Nephron progenitor cell (in vitro differentiated cells): ENCODE results near the gene B3GALT6.
A peak's percentile ranks its signal among the peaks of the same experiment; 100 is the strongest.

Source experiments
- DNase-seq: peaks from one replicate; pipeline ENCODE4 v3.0.0; 2021
- H3K27ac Mint-ChIP-seq: 2 replicates; pipeline ENCODE4 v1.8.0; 2021; ENCODE audit warnings: mild to moderate bottlenecking, moderate library complexity, mixed read lengths
- H3K27me3 Mint-ChIP-seq: 2 replicates; pipeline ENCODE4 v1.8.0; 2021; ENCODE audit warnings: mild to moderate bottlenecking, low read depth, mixed read lengths; ENCODE audit not compliant: poor library complexity
- H3K36me3 Mint-ChIP-seq: 2 replicates; pipeline ENCODE4 v1.8.0; 2021; ENCODE audit warnings: low read depth, mixed read lengths
- H3K4me1 Mint-ChIP-seq: 2 replicates; pipeline ENCODE4 v1.8.0; 2021; ENCODE audit warnings: mixed read lengths
- H3K4me3 Mint-ChIP-seq: 2 replicates; pipeline ENCODE4 v1.8.0; 2021; ENCODE audit warnings: mild to moderate bottlenecking, moderate library complexity, mixed read lengths
- H3K9me3 Mint-ChIP-seq: 2 replicates; pipeline ENCODE4 v1.8.0; 2021; ENCODE audit warnings: mild to moderate bottlenecking, moderate library complexity, mixed read lengths
- CTCF ChIP-seq: fragments of 200-600 bp; sonication (generic); IDR thresholded peaks from 2 replicates; pipeline ENCODE4 v1.5.0; 2021; ENCODE audit warnings: antibody characterized with exemption

B3GALT6 gene

GRCh38 chr1:1228596-1229321, 3.3 kb upstream of the B3GALT6 start:
- TF ChIP-seq CTCF, result no peak

GRCh38 chr1:1229770-1230169, 2.3 kb upstream of the B3GALT6 start:
- H3K36me3 Mint-ChIP-seq, result peaks cover 35% of the 10 kb centered on the region
- no peak for TF ChIP-seq CTCF
- no peak overlapping the region for H3K27ac Mint-ChIP-seq
- no peak for DNase-seq
- peaks cover 4% of the 10 kb centered on the region for H3K9me3 Mint-ChIP-seq
- peak overlapping the region; percentile 60 for H3K4me3 Mint-ChIP-seq
- H3K27me3 Mint-ChIP-seq, result peaks cover 5% of the 10 kb centered on the region
- H3K4me1 Mint-ChIP-seq, result peaks cover 34% of the 10 kb centered on the region

More at GRCh38 chr1:1228596-1229321, 3.3 kb upstream of the B3GALT6 start:
- Mint-ChIP-seq H3K27me3 (peaks cover 5% of the 10 kb centered on the region), H3K36me3 (peaks cover 28% of the 10 kb centered on the region), H3K4me3 (no peak overlapping the region), H3K27ac (no peak overlapping the region), H3K4me1 (peaks cover 24% of the 10 kb centered on the region), H3K9me3 (peaks cover 4% of the 10 kb centered on the region)
- no peak for DNase-seq

DNA sequence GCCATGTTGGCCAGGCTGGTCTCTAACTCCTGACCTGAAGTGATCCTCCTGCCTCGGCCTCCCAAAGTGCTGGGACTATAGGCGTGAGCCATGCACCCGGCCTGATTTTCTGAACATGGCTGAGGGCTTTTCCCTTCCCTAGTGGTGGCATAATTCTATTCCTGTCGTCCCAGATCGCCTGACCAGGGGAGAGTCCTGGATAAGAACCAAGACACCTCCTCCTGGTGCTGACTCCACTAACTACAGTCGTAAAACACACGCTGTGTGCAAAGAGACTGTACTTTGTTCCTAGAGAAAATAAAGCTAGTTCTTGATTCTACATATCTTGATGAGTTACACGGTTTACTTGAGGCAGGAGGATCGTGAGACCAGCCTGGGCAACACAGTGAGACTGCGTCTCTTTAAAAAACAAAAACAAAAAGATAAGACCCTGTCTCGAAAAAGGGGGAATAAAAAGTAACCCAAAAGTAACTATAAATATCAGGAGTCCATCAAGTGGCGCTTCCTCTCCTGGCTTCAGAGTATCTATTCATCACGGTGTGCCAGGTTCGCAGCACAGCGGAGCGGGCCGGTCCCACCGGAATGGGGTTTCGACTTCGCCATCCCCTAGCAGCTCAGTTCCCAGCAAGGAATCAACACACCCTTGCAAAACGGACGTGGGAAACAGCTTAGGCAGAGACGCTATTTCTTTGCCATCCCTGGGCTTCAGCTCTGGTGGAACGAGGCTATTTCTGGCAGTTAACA, 1.2 kb upstream of the B3GALT6 start:
- H3K4me1 Mint-ChIP-seq, result peaks cover 39% of the 10 kb centered on the region
- peak overlapping the region; percentile 95 for H3K27ac Mint-ChIP-seq
- peaks cover 4% of the 10 kb centered on the region for H3K9me3 Mint-ChIP-seq
- TF ChIP-seq CTCF, result no peak
- H3K36me3 Mint-ChIP-seq, result peaks cover 33% of the 10 kb centered on the region
- peak overlapping the region; percentile 93 for H3K4me3 Mint-ChIP-seq
- H3K27me3 Mint-ChIP-seq, result peaks cover 2% of the 10 kb centered on the region
- DNase-seq, result no peak

DNA sequence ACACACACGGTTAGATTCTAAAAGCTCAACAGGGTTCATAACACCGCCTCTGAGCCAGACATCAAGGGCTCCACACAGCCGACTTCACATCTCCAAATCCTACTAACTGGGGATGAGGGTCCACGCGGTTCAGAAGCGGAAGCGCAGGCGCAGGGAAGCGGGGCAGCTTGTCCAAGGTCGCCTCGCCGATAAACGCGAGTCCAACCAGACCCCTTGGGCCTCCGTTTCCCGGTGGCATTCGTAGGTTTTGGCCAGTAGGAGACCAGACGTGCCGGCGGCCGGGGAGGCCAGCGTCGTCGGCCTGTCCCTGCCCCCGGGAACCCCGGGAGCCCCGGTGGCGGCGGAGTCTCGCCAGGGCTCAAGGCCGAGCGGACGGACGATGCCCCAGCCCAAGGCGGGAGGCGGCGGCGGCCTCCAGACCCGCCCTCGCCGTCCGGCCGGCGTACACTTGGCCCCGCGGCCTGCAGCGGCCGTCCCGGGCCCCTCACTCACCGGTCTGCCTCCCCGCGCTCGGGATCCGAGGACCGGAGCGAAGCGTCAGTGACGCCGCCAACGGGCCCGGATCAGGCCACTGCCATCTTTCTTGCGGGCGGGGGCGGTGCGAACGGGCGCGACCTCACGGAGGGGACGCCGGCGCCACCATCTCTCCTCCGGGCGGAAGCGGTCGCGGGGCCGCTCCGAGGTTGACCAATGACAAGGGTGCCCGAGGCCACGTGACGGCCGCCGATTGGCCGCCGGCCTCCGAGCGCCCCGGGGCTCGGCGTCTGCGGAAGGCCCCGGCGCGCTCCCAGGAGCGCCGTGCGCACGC, 433 bp upstream of the B3GALT6 start, which contains the start of gene SDF4:
TSS of gene SDF4 (minus strand) at position 602 of the 808 bp plus-strand sequence. CDS start 3,229 bp downstream, outside the sequence.
- Mint-ChIP-seq H3K4me3 (peak within 1 kb of the TSS; percentile 93), H3K4me1 (peaks cover 39% of the 10 kb centered on the region), H3K27me3 (peaks cover 2% of the 10 kb centered on the region), H3K36me3 (peaks cover 27% of the 10 kb centered on the region), H3K9me3 (peaks cover 4% of the 10 kb centered on the region), H3K27ac (peak within 1 kb of the TSS; percentile 95)
- TF ChIP-seq CTCF, result no peak
- DNase-seq, result peak; percentile 96

DNA sequence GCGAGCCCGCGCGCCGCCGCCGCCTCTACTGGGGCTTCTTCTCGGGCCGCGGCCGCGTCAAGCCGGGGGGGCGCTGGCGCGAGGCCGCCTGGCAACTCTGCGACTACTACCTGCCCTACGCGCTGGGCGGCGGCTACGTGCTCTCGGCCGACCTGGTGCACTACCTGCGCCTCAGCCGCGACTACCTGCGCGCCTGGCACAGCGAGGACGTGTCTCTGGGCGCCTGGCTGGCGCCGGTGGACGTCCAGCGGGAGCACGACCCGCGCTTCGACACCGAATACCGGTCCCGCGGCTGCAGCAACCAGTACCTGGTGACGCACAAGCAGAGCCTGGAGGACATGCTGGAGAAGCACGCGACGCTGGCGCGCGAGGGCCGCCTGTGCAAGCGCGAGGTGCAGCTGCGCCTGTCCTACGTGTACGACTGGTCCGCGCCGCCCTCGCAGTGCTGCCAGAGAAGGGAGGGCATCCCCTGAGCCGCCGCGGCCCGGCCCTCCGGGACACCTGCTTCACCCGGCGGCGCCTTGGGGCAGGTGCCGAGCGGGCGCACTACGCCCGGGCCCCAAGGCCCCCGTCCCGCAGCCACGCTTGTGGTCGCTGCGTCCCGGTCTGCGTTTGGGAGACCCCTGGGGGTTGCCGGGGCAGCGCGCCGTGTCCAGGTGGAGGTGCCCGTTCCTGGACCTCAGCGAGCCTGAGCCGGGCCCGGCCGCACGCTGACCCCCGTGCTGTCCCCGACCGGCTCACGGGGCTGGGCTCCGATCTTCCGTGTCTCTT, 944 bp downstream of the B3GALT6 start:
- H3K27me3 Mint-ChIP-seq, result peaks cover 2% of the 10 kb centered on the region
- DNase-seq, result no peak

More for the DNA sequence above, 944 bp downstream of the B3GALT6 start:
- peaks cover 27% of the 10 kb centered on the region for H3K36me3 Mint-ChIP-seq
- no peak for TF ChIP-seq CTCF
- peak overlapping the region; percentile 79 for H3K4me3 Mint-ChIP-seq
- H3K4me1 Mint-ChIP-seq, result peaks cover 51% of the 10 kb centered on the region
- peaks cover 4% of the 10 kb centered on the region for H3K9me3 Mint-ChIP-seq
- no peak overlapping the region for H3K27ac Mint-ChIP-seq
